Activated T-helper 1 cell treated with Interleukin-2 at 50 U/mL for 16 hours (primary cell): ENCODE results near the gene BGN.

Experiments
- DNase-seq: peaks from one replicate; pipeline ENCODE4 v3.0.0-alpha.2; 2020; ENCODE audit warnings: low read depth

BGN gene

GRCh38 chrX:153504445-153505016, 9.8 kb downstream of the BGN start:
- no peak for DNase-seq

- no peak for DNase-seq
Measured at GRCh38 chrX:153505361-153505760, 10.6 kb downstream of the BGN start.

- DNase-seq = peak; percentile 73
Measured at GRCh38 chrX:153507484-153508178, 12.9 kb downstream of the BGN start.

- no peak for DNase-seq
Measured at GRCh38 chrX:153509592-153509991, 14.8 kb downstream of the BGN start.

GRCh38 chrX:153510383-153510782, 15.6 kb downstream of the BGN start:
- DNase-seq = no peak

GRCh38 chrX:153511784-153512500, 17.2 kb downstream of the BGN start:
- DNase-seq = no peak

- no peak for DNase-seq
Measured at GRCh38 chrX:153512501-153512893, 17.7 kb downstream of the BGN start.

- DNase-seq = no peak
Measured at GRCh38 chrX:153513265-153513664, 18.5 kb downstream of the BGN start.

- no peak for DNase-seq
Measured at GRCh38 chrX:153514259-153514658, 19.5 kb downstream of the BGN start.

- no peak for DNase-seq
Measured at GRCh38 chrX:153515435-153515834, 20.7 kb downstream of the BGN start.

GRCh38 chrX:153516073-153516472, 21.3 kb downstream of the BGN start:
- no peak for DNase-seq

GRCh38 chrX:153517423-153517822, 22.6 kb downstream of the BGN start, which contains the start of gene ATP2B3:
Gene ATP2B3 (plus strand): TSS chrX:153517642. CDS start chrX:153536248, 18,606 bp downstream.
- no peak for DNase-seq

GRCh38 chrX:153517946-153518834, 23.4 kb downstream of the BGN start:
- DNase-seq = no peak

GRCh38 chrX:153519569-153520286, 24.9 kb downstream of the BGN start:
- DNase-seq = no peak

GRCh38 chrX:153520287-153520917, 25.6 kb downstream of the BGN start:
- DNase-seq = no peak

- DNase-seq = no peak
Measured at GRCh38 chrX:153521034-153521433, 26.3 kb downstream of the BGN start.

GRCh38 chrX:153522259-153522658, 27.5 kb downstream of the BGN start:
- DNase-seq = no peak

GRCh38 chrX:153523269-153523668, 28.5 kb downstream of the BGN start:
- DNase-seq = no peak

GRCh38 chrX:153524234-153524633, 29.5 kb downstream of the BGN start:
- no peak for DNase-seq

GRCh38 chrX:153525451-153525850, 30.7 kb downstream of the BGN start:
- no peak for DNase-seq

GRCh38 chrX:153526042-153526441, 31.3 kb downstream of the BGN start:
- DNase-seq = no peak
